ENCODE results near the gene HDAC7.

DNA sequence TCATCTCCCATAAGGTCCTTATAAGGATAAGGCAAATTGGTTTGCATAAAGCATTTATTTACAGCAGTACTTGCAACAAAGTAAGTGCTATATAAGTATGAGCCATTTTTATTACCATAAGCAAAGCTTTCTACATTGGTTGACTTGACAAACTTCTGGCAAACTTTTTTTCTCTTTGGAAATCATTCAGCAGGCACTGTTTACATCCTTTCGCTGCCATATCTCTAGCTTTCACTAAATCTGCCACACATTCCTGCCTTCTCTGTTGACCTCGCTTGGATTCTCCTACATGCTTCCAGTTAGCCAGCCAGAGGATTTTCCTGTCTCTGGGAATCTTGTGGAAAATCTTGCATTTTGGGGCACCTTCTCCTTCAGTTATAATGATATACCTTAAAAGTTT, 21.8 kb upstream of the HDAC7 start:
- TF ChIP-seq, protein P1, sequence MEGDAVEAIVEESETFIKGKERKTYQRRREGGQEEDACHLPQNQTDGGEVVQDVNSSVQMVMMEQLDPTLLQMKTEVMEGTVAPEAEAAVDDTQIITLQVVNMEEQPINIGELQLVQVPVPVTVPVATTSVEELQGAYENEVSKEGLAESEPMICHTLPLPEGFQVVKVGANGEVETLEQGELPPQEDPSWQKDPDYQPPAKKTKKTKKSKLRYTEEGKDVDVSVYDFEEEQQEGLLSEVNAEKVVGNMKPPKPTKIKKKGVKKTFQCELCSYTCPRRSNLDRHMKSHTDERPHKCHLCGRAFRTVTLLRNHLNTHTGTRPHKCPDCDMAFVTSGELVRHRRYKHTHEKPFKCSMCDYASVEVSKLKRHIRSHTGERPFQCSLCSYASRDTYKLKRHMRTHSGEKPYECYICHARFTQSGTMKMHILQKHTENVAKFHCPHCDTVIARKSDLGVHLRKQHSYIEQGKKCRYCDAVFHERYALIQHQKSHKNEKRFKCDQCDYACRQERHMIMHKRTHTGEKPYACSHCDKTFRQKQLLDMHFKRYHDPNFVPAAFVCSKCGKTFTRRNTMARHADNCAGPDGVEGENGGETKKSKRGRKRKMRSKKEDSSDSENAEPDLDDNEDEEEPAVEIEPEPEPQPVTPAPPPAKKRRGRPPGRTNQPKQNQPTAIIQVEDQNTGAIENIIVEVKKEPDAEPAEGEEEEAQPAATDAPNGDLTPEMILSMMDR (IDR thresholded peaks at IDR 0.05), result no peak
- TF ChIP-seq POLR2A (IDR thresholded peaks at IDR 0.05) (no peak), POLR2AphosphoS5 (IDR thresholded peaks at IDR 0.05) (no peak)

Data from prostate gland (tissue), 2 donors.